NT2/D1 (cell line): ENCODE results near the gene USH2A.

Experiments
- DNase-seq: peaks from one replicate; pipeline ENCODE4 v3.0.0-alpha.2; 2011; ENCODE audit warnings: low read depth, low spot score
- H3K27me3 ChIP-seq: 2 replicates; pipeline ENCODE4 v1.6.0; 2011; ENCODE audit warnings: mild to moderate bottlenecking; ENCODE audit not compliant: insufficient read length, insufficient read depth
- H3K36me3 ChIP-seq: 2 replicates; pipeline ENCODE4 v1.6.1; 2011; ENCODE audit warnings: mild to moderate bottlenecking, low read length, mixed read lengths; ENCODE audit not compliant: insufficient read depth, insufficient read length
- H3K4me1 ChIP-seq: 2 replicates; pipeline ENCODE4 v1.5.1; 2011; ENCODE audit not compliant: insufficient read depth, insufficient read length
- H3K4me3 ChIP-seq: 2 replicates; pipeline ENCODE4 v1.5.1; 2011; ENCODE audit warnings: low read depth; ENCODE audit not compliant: insufficient read length
- H3K9ac ChIP-seq: 2 replicates; pipeline ENCODE4 v1.6.0; 2011; ENCODE audit warnings: low read depth; ENCODE audit not compliant: insufficient read length
- H3K9me3 ChIP-seq: 2 replicates; pipeline ENCODE4 v1.5.1; 2011; ENCODE audit warnings: mild to moderate bottlenecking, low read length; ENCODE audit not compliant: insufficient read depth
- SUZ12 ChIP-seq: IDR thresholded peaks from 2 replicates; pipeline ENCODE4 v1.6.1; 2011; ENCODE audit not compliant: insufficient read length, insufficient read depth; ENCODE audit errors: extremely low read depth
- YY1 ChIP-seq: IDR thresholded peaks from 2 replicates; pipeline ENCODE4 v1.6.1; 2011; ENCODE audit not compliant: insufficient read length, insufficient read depth
- ZNF274 ChIP-seq: IDR thresholded peaks from 2 replicates; pipeline ENCODE4 v1.6.1; 2011; ENCODE audit warnings: mild to moderate bottlenecking, low read depth, low read length

Gene USH2A

DNA sequence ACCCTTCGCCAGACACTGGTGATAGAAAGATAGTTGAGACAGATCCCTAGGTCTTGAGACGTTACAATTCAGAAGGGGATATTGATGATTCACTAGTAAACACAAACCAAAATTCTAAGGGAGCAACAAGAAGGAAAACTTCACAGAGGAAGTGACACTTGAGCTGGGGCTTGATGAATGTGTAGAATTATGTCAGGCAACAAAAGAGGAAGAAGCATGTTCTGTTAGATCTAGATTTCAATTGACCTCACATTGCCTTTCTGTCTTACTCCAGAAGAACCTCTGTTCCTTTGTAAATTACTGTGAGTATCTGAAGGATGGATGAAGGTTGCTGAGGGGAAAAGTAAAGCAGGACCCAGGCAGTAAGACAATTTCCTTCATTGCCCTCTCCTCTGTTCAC lies 528.0 kb downstream of the USH2A start:
- Histone ChIP-seq H3K4me1 (no peaks in the 10 kb centered on the region), H3K9me3 (no peaks in the 10 kb centered on the region), H3K9ac (no peak overlapping the region), H3K4me3 (no peak overlapping the region), H3K27me3 (no peaks in the 10 kb centered on the region), H3K36me3 (no peaks in the 10 kb centered on the region)
- no peak for DNase-seq
- TF ChIP-seq YY1: no peak
- TF ChIP-seq ZNF274: no peak
- TF ChIP-seq SUZ12: no peak

- no peak for DNase-seq
- H3K36me3 ChIP-seq: no peaks in the 10 kb centered on the region
These were observed 528.6 kb downstream of the USH2A start for GRCh38 chr1:215894617-215895016.

DNA sequence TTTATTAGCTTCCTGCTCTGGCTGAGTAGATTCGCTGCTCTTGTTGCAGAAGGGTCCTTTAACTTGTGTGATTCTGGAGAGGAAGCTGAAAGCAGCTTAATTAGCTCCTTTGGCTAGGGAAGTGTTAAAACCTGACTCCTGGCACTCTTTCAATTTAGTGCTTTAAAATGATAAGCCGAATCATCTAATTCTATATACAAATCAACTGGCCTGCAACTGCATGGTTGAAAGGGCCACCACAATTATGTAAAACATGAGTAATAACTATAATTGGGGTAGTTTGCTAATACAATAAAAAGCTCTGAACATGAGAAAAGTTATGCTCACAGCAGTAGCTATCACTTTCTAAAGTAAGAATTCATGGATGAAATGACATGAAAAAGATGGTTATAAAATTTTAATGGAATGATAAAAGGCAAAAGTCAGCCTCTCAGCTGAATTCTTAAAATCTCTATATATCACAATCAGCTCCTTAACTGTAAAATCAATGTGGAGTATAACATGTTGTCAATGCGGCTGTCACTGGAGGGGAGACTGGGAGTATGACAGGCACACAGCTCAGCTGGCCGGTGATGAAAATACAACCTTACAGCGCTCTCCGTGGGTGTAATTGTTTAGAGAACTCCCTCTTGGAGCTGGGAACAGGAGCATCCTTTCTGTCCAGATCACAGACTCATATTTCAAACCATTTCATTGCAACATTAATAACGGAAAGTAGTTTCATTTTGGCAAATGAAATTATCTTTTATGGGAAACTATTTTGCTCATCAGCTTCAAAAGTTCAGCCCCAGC lies 531.8 kb downstream of the USH2A start:
- H3K9ac ChIP-seq: no peak overlapping the region
- H3K4me1 ChIP-seq: no peaks in the 10 kb centered on the region
- TF ChIP-seq ZNF274: no peak
- TF ChIP-seq SUZ12: no peak
- no peak for TF ChIP-seq YY1
- H3K4me3 ChIP-seq: no peak overlapping the region
- H3K9me3 ChIP-seq: no peaks in the 10 kb centered on the region
- no peaks in the 10 kb centered on the region for H3K27me3 ChIP-seq
- no peak for DNase-seq
- no peaks in the 10 kb centered on the region for H3K36me3 ChIP-seq

More at GRCh38 chr1:215894617-215895016, 528.6 kb downstream of the USH2A start:
- Histone ChIP-seq H3K9me3 (no peaks in the 10 kb centered on the region), H3K4me3 (no peak overlapping the region), H3K27me3 (no peaks in the 10 kb centered on the region), H3K9ac (no peak overlapping the region), H3K4me1 (no peaks in the 10 kb centered on the region)
- TF ChIP-seq SUZ12: no peak
- no peak for TF ChIP-seq ZNF274
- no peak for TF ChIP-seq YY1

GRCh38 chr1:215890438-215890837 lies 532.8 kb downstream of the USH2A start:
- no peak overlapping the region for H3K9ac ChIP-seq
- no peak for TF ChIP-seq ZNF274
- TF ChIP-seq SUZ12: no peak
- TF ChIP-seq YY1: no peak
- no peak overlapping the region for H3K4me3 ChIP-seq
- no peaks in the 10 kb centered on the region for H3K36me3 ChIP-seq
- no peaks in the 10 kb centered on the region for H3K4me1 ChIP-seq
- no peak for DNase-seq
- H3K9me3 ChIP-seq: no peaks in the 10 kb centered on the region
- H3K27me3 ChIP-seq: no peaks in the 10 kb centered on the region

GRCh38 chr1:215889871-215890270 lies 533.4 kb downstream of the USH2A start:
- H3K9me3 ChIP-seq: no peaks in the 10 kb centered on the region
- no peaks in the 10 kb centered on the region for H3K27me3 ChIP-seq
- H3K9ac ChIP-seq: no peak overlapping the region
- DNase-seq: no peak
- H3K36me3 ChIP-seq: no peaks in the 10 kb centered on the region
- TF ChIP-seq YY1: no peak
- TF ChIP-seq SUZ12: no peak
- TF ChIP-seq ZNF274: no peak
- H3K4me3 ChIP-seq: no peak overlapping the region
- no peaks in the 10 kb centered on the region for H3K4me1 ChIP-seq

- Histone ChIP-seq H3K4me1 (no peaks in the 10 kb centered on the region), H3K9ac (no peak overlapping the region), H3K4me3 (no peak overlapping the region), H3K27me3 (no peaks in the 10 kb centered on the region), H3K9me3 (no peaks in the 10 kb centered on the region), H3K36me3 (no peaks in the 10 kb centered on the region)
- no peak for TF ChIP-seq ZNF274
- TF ChIP-seq SUZ12: no peak
- TF ChIP-seq YY1: no peak
- DNase-seq: no peak
These were observed 535.1 kb downstream of the USH2A start for GRCh38 chr1:215888159-215888558.

GRCh38 chr1:215887627-215888026 lies 535.6 kb downstream of the USH2A start:
- Histone ChIP-seq H3K4me3 (no peak overlapping the region), H3K4me1 (no peaks in the 10 kb centered on the region), H3K9me3 (no peaks in the 10 kb centered on the region), H3K9ac (no peak overlapping the region), H3K27me3 (no peaks in the 10 kb centered on the region), H3K36me3 (no peaks in the 10 kb centered on the region)
- DNase-seq: no peak
- TF ChIP-seq ZNF274 (no peak), SUZ12 (no peak), YY1 (no peak)
